Brain pericyte (primary cell): Measurements from ENCODE around the gene LRRC7.
"Not testable (repeated sequence)": the region's sequence is repeated elsewhere in the genome, so short reads cannot be mapped to it uniquely, and the experiment has no call there.

Source experiments
- DNase-seq: peaks from one replicate; pipeline ENCODE4 v3.0.0-alpha.2; 2012; ENCODE audit warnings: low read depth, low spot score

Gene LRRC7

GRCh38 chr1:69871412-69871811 lies 303.7 kb downstream of the LRRC7 start:
- no peak for DNase-seq

GRCh38 chr1:69878338-69878737 lies 310.6 kb downstream of the LRRC7 start:
- no peak for DNase-seq

GRCh38 chr1:69888016-69888415 lies 320.3 kb downstream of the LRRC7 start:
- not testable (repeated sequence) for DNase-seq

- DNase-seq = no peak
Observed at GRCh38 chr1:69888657-69889056, 320.9 kb downstream of the LRRC7 start.

- DNase-seq = no peak
Observed at GRCh38 chr1:69898403-69898947, 330.8 kb downstream of the LRRC7 start.

GRCh38 chr1:69911301-69911801 lies 343.6 kb downstream of the LRRC7 start:
- no peak for DNase-seq

- no peak for DNase-seq
Observed at GRCh38 chr1:69913977-69914376, 346.3 kb downstream of the LRRC7 start.

- DNase-seq = no peak
Observed at GRCh38 chr1:69914976-69915765, 347.4 kb downstream of the LRRC7 start.

GRCh38 chr1:69919129-69919921 lies 351.6 kb downstream of the LRRC7 start:
- DNase-seq = no peak

- DNase-seq = no peak
Observed at GRCh38 chr1:69919922-69920273, 352.2 kb downstream of the LRRC7 start.

GRCh38 chr1:69920426-69920825 lies 352.7 kb downstream of the LRRC7 start:
- no peak for DNase-seq

GRCh38 chr1:69921486-69921885 lies 353.8 kb downstream of the LRRC7 start:
- no peak for DNase-seq

GRCh38 chr1:69928234-69928633 lies 360.5 kb downstream of the LRRC7 start:
- not testable (repeated sequence) for DNase-seq

GRCh38 chr1:69929308-69930057 lies 361.8 kb downstream of the LRRC7 start:
- DNase-seq = no peak

- DNase-seq = no peak
Observed at GRCh38 chr1:69930396-69930795, 362.7 kb downstream of the LRRC7 start.

- no peak for DNase-seq
Observed at GRCh38 chr1:69932760-69933159, 365.0 kb downstream of the LRRC7 start.

- DNase-seq = no peak
Observed at GRCh38 chr1:69940231-69940630, 372.5 kb downstream of the LRRC7 start.

GRCh38 chr1:69940816-69941215 lies 373.1 kb downstream of the LRRC7 start:
- DNase-seq = no peak

- DNase-seq = no peak
Observed at GRCh38 chr1:69943030-69943429, 375.3 kb downstream of the LRRC7 start.

GRCh38 chr1:69946935-69947334 lies 379.2 kb downstream of the LRRC7 start:
- no peak for DNase-seq

GRCh38 chr1:69947837-69948236 lies 380.1 kb downstream of the LRRC7 start:
- DNase-seq = no peak

GRCh38 chr1:69952676-69953075 lies 385.0 kb downstream of the LRRC7 start:
- DNase-seq = no peak
